ENCODE measurements around the gene TNF. TPM values are rescaled to one million over a fixed set of nuclear protein-coding genes. Genes with fewer than 3 reads are reported as not detected.

Gene TNF
- total RNA-seq, 2 donors from 2014 or later: 0.66 to 1.3 TPM

DNA sequence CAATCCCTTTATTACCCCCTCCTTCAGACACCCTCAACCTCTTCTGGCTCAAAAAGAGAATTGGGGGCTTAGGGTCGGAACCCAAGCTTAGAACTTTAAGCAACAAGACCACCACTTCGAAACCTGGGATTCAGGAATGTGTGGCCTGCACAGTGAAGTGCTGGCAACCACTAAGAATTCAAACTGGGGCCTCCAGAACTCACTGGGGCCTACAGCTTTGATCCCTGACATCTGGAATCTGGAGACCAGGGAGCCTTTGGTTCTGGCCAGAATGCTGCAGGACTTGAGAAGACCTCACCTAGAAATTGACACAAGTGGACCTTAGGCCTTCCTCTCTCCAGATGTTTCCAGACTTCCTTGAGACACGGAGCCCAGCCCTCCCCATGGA, 2.2 kb downstream of the TNF start:
- no peaks in the 10 kb centered on the region for H3K36me3 ChIP-seq (replicated peaks in 1 of 2; ENCODE audit: insufficient read depth in 1 of 2, low read depth in 2 of 2)
- peaks cover 40% of the 10 kb centered on the region for H3K4me1 ChIP-seq
- intact Hi-C loops (cut with DNase I): no loop called here
- H3K27ac ChIP-seq: peak overlapping the region in 1 of 4 donors; percentile 70
- H3K9me3 ChIP-seq: no peaks in the 10 kb centered on the region
- DNase-seq (no peak), ATAC-seq (no peak)
- H3K27me3 ChIP-seq: no peaks in the 10 kb centered on the region
- WGBS, 2 donors: 83 to 85% methylated on average over 3 of the region's 3 CpGs
- TF ChIP-seq POLR2A (IDR thresholded peaks at IDR 0.05) (no peak), CTCF (IDR thresholded peaks at IDR 0.05) (no peak)
- H3K4me3 ChIP-seq: no peak overlapping the region

DNA sequence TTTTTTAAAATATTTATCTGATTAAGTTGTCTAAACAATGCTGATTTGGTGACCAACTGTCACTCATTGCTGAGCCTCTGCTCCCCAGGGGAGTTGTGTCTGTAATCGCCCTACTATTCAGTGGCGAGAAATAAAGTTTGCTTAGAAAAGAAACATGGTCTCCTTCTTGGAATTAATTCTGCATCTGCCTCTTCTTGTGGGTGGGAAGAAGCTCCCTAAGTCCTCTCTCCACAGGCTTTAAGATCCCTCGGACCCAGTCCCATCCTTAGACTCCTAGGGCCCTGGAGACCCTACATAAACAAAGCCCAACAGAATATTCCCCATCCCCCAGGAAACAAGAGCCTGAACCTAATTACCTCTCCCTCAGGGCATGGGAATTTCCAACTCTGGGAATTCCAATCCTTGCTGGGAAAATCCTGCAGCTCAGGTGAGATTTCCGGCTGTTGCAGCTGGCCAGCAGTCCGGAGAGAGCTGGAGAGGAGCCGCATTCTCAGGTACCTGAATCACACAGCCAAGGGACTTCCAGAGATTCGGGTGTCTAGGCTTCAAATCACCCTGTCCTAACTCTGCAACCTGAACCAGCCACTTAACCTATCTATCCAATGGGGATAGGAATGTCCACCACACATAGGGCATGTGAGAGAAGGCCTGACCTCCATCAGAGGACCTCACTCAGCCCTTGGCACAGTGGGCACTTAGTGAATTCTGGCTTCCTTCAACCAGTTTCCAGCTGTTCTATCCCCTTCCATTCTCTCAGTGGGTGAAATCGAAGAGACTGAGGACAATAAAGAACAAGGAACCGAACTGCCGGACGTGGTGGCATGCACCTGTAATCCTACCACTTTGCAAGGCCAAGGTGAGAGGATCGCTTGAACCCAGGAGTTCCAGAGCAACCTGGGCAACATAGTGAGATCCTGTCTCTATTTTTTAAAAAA, 3.1 kb downstream of the TNF start:
- peak; percentile 40 for ATAC-seq
- peaks cover 40% of the 10 kb centered on the region for H3K4me1 ChIP-seq
- H3K27ac ChIP-seq: peak overlapping the region in 3 of 4 donors; percentile 10 to 70 (median 63)
- H3K9me3 ChIP-seq: no peaks in the 10 kb centered on the region
- H3K27me3 ChIP-seq: no peaks in the 10 kb centered on the region
- intact Hi-C loops (cut with DNase I): no loop called here
- peak; percentile 56 to 73 (median 68) for DNase-seq
- TF ChIP-seq POLR2A (IDR thresholded peaks at IDR 0.05) (peak in 2 of 3 donors; percentile 23 to 37), CTCF (IDR thresholded peaks at IDR 0.05) (no peak)
- 60 to 68% methylated on average over 9 to 12 of the region's 12 CpGs for WGBS, 2 donors
- H3K4me3 ChIP-seq: no peak overlapping the region
- H3K36me3 ChIP-seq (replicated peaks in 1 of 2; ENCODE audit: insufficient read depth in 1 of 2, low read depth in 2 of 2): no peaks in the 10 kb centered on the region

GRCh38 chr6:31579119-31579505, 3.7 kb downstream of the TNF start:
- no peak for DNase-seq
- 88 to 89% methylated on average over 3 of the region's 3 CpGs for WGBS, 2 donors
- TF ChIP-seq POLR2A (IDR thresholded peaks at IDR 0.05) (no peak), CTCF (IDR thresholded peaks at IDR 0.05) (no peak)
- Histone ChIP-seq H3K27ac (peak overlapping the region in 2 of 4 donors; percentile 63 to 70), H3K4me1 (peaks cover 40% of the 10 kb centered on the region), H3K27me3 (no peaks in the 10 kb centered on the region), H3K36me3 (replicated peaks in 1 of 2; ENCODE audit: insufficient read depth in 1 of 2, low read depth in 2 of 2) (no peaks in the 10 kb centered on the region), H3K4me3 (no peak overlapping the region), H3K9me3 (no peaks in the 10 kb centered on the region)
- intact Hi-C loops (cut with DNase I): no loop called here
- no peak for ATAC-seq

DNA sequence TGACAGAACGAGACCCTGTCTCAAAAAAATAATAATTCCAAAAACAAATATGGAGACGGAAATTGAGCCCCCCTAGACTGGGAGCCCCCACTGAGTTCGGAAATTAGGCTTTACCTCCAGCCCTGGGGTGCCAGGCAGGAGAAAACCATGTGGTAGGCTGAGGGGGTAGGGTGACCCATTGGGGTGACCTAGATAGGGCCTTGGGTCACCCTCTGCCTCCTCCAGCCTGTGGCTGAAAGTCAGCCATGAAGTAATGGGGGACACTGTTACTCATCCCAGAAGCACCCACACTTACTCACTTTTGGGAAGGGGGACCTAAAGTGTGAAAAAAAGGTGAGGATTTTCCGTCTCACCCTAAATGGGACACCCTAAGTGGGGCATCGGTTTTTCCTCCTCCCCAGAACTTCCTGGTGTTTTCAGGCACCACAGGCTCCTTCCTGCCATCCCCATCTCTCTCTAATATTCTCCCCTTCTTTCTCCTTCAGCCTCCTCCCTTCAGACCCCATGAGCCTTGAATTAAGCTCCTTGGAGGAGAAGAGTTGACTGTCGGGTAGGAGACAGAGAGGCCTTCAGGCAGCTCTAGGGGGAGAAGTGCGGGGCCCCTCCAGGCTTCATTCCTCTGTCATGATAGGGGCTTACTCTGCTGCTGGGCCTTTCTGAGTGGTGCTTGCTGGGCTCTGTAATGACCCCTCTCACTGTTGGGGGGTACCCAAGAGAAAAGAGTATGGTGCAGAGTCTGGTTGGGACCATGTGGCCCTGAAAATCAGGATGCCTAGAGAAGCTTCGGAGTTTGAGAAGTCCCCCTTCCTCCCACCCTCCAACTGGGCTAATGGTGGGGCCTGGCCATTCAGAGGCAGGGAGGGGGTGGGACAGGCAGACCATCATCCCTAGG, 4.4 kb downstream of the TNF start:
- Histone ChIP-seq H3K27me3 (no peaks in the 10 kb centered on the region), H3K36me3 (replicated peaks in 1 of 2; ENCODE audit: insufficient read depth in 1 of 2, low read depth in 2 of 2) (no peaks in the 10 kb centered on the region), H3K4me3 (no peak overlapping the region), H3K9me3 (no peaks in the 10 kb centered on the region), H3K4me1 (peaks cover 40% of the 10 kb centered on the region), H3K27ac (peak overlapping the region in 1 of 4 donors; percentile 70)
- intact Hi-C loops (cut with DNase I): no loop called here
- ATAC-seq: no peak
- TF ChIP-seq POLR2A (IDR thresholded peaks at IDR 0.05) (no peak), CTCF (IDR thresholded peaks at IDR 0.05) (no peak)
- 86 to 87% methylated on average over 8 of the region's 8 CpGs for WGBS, 2 donors
- no peak for DNase-seq
